Esophagus squamous epithelium (tissue), 5 donors: Measurements from ENCODE around the gene OPCML. TPM values are rescaled to one million over a fixed set of nuclear protein-coding genes. Genes with fewer than 3 reads are reported as not detected.

Experiments
- DNase-seq: peaks from one replicate; lab custom pipeline; 2025; lab: John Stamatoyannopoulos, UW
- H3K27ac ChIP-seq, 4 donors: fragments of 200-600 bp; sonication (generic); one replicate each; pipeline ENCODE4 v1.5.1; 2016 to 2019; ENCODE audit warnings: mild to moderate bottlenecking in 1 of 4
- H3K27me3 ChIP-seq, 4 donors: fragments of 200-600 bp; sonication (generic); 1 replicate in 3 of 4; 2 replicates in 1 of 4; pipeline versions ENCODE4 v1.5.1 to v1.6.0; 2017 to 2021; ENCODE audit warnings: antibody characterized with exemption in 1 of 4
- H3K36me3 ChIP-seq, 3 donors: fragments of 200-600 bp; sonication (generic); one replicate each; pipeline ENCODE4 v1.5.1; 2016 to 2019
- H3K4me1 ChIP-seq, 3 donors: fragments of 200-600 bp; sonication (generic); one replicate each; pipeline ENCODE4 v1.5.1; 2017 to 2019
- H3K4me3 ChIP-seq, 4 donors: fragments of 200-600 bp; sonication (generic); 1 replicate in 3 of 4; 2 replicates in 1 of 4; pipeline ENCODE4 v1.5.1; 2016 to 2019; ENCODE audit warnings: mild to moderate bottlenecking in 2 of 4, moderate library complexity in 1 of 4
- H3K9me3 ChIP-seq, 3 donors: fragments of 200-600 bp; sonication (generic); one replicate each; pipeline ENCODE4 v1.5.1; 2016 to 2019
- CTCF ChIP-seq, 6 experiments: fragments of 450-650 bp in 4 of 6; fragments of 200-600 bp in 2 of 6; sonication (generic) in 2 of 6; IDR thresholded peaks; one replicate each; pipeline ENCODE4 v1.5.1; 2016 to 2019; ENCODE audit warnings: antibody characterized with exemption in 6 of 6, mild to moderate bottlenecking in 4 of 6, moderate library complexity in 4 of 6
- POLR2A ChIP-seq, 4 donors: fragments of 450-650 bp; IDR thresholded peaks; one replicate each; pipeline ENCODE4 v1.6.1; 2017; ENCODE audit warnings: antibody characterized with exemption in 4 of 4, mild to moderate bottlenecking in 4 of 4, moderate library complexity in 3 of 4
- WGBS, 2 donors: methylation state at CpG; one replicate each; pipeline ENCODE4 v1.1.5; 2018; 5-methylcytosine and 5-hydroxymethylcytosine counted together
- intact Hi-C: fragments of 100-400 bp; cut with DNase I; formaldehyde crosslinking; loops from one replicate; pipeline ENCODE4 v1.15.0; 2022
- total RNA-seq, 4 donors: library from RNA; depleted of rRNA; stranded (reverse); fragments of >200 nt; gene quantifications; one replicate each; pipeline ENCODE4 v1.1.0, GENCODE V29; 2016
- donor health status: DM: yes; HTN: yes; CAD: no.

The OPCML gene
- total RNA-seq, 4 donors from 2014 or later: under 0.01 TPM; not detected in 3

DNA sequence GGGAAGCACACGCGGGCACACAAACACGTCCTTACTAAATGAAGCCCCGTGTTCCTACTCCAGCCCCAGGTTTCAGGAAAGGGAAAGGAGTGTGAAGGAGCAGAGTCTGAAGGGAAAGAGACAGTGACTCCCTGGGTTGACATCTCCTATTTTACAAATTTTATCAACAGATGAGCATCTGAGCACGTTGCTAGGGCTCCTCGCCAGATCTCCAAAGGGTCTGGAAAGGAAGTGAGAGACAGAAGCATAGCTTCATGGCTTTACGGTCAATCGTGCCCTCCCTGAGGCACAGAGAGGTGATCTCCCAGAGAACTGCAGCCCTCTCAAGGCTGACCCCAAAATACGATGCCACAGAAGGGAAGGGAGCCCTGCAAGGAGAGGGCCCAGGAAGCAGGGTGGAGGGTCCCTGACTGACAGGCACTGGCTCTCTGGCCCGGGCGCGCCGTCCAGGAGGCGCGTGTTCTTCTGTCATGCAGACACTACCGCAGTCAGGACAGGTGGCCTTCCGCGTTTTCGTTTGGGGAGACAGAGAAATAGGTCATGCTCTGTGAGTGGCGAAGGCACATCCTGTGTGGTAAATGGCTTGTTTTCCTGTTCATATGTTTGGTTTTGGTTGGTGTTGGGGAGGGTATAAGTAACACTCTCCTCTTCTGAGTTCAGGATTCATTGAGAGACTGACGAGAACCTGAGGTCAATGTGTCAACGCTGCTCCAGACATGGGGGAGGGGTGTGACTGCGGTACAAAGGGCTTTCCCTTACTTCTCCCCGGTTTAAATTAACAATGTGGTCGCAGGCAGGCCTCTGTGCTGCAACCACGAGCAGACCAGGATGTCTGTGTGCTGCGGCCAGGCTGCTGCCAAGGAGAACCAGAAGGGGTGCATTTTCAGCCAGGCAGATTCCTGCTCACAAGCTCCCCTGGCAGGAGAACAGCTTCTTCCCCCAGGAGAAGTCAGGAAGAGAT, 813.3 kb downstream of the OPCML start:
- H3K9me3 ChIP-seq: no peaks in the 10 kb centered on the region
- no peaks in the 10 kb centered on the region for H3K4me1 ChIP-seq
- H3K36me3 ChIP-seq: no peaks in the 10 kb centered on the region
- DNase-seq: no peak
- no peak overlapping the region for H3K4me3 ChIP-seq
- intact Hi-C loops: no loop called here
- H3K27me3 ChIP-seq: no peaks in the 10 kb centered on the region
- WGBS, 2 donors: 67 to 73% methylated on average over 20 to 23 of the region's 27 CpGs
- H3K27ac ChIP-seq: no peak overlapping the region
- TF ChIP-seq CTCF (IDR thresholded peaks at IDR 0.05) (no peak), POLR2A (IDR thresholded peaks at IDR 0.05) (no peak)

DNA sequence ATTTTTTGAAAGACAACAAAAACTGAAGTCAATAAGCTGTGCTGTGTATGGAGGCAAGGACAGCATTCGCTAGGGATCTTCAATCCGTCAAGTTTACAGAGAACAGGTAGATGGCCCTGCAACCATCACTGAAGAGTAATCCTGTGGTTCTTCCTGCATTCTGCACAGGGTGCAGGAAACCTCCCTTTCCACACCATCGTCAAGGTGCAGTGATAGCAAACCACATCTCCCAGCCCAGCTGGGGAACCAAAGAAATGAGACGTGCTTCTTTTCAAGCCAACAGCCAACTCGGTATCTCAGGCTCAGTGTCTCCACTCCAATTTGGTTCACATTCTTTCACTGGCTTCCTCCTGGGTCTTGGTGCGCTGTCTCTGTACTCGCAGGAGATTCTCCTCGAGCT, 814.5 kb downstream of the OPCML start:
- DNase-seq: no peak
- H3K36me3 ChIP-seq: no peaks in the 10 kb centered on the region
- no peaks in the 10 kb centered on the region for H3K4me1 ChIP-seq
- no peaks in the 10 kb centered on the region for H3K27me3 ChIP-seq
- no peak overlapping the region for H3K4me3 ChIP-seq
- no peak overlapping the region for H3K27ac ChIP-seq
- H3K9me3 ChIP-seq: no peaks in the 10 kb centered on the region
- intact Hi-C loops: no loop called here
- 72 to 75% methylated on average over 7 to 8 of the region's 8 CpGs for WGBS, 2 donors
- TF ChIP-seq CTCF (IDR thresholded peaks at IDR 0.05) (no peak), POLR2A (IDR thresholded peaks at IDR 0.05) (no peak)

- Histone ChIP-seq H3K4me1 (no peaks in the 10 kb centered on the region), H3K27ac (no peak overlapping the region), H3K27me3 (no peaks in the 10 kb centered on the region), H3K36me3 (no peaks in the 10 kb centered on the region), H3K9me3 (no peaks in the 10 kb centered on the region), H3K4me3 (no peak overlapping the region)
- no peak for TF ChIP-seq POLR2A (IDR thresholded peaks at IDR 0.05)
- TF ChIP-seq CTCF (IDR thresholded peaks at IDR 0.05): no peak
- intact Hi-C loops: no loop called here
- no peak for DNase-seq
- 72 to 81% methylated on average over 2 of the region's 2 CpGs for WGBS, 2 donors
These were observed 816.3 kb downstream of the OPCML start for GRCh38 chr11:132716037-132716436.

GRCh38 chr11:132714859-132715440, 817.4 kb downstream of the OPCML start:
- Histone ChIP-seq H3K36me3 (no peaks in the 10 kb centered on the region), H3K4me1 (no peaks in the 10 kb centered on the region), H3K27me3 (no peaks in the 10 kb centered on the region), H3K9me3 (no peaks in the 10 kb centered on the region), H3K4me3 (no peak overlapping the region), H3K27ac (no peak overlapping the region)
- TF ChIP-seq CTCF (IDR thresholded peaks at IDR 0.05): no peak
- no peak for TF ChIP-seq POLR2A (IDR thresholded peaks at IDR 0.05)
- DNase-seq: no peak
- intact Hi-C loops: no loop called here
- 60 to 69% methylated on average over 4 of the region's 4 CpGs for WGBS, 2 donors

DNA sequence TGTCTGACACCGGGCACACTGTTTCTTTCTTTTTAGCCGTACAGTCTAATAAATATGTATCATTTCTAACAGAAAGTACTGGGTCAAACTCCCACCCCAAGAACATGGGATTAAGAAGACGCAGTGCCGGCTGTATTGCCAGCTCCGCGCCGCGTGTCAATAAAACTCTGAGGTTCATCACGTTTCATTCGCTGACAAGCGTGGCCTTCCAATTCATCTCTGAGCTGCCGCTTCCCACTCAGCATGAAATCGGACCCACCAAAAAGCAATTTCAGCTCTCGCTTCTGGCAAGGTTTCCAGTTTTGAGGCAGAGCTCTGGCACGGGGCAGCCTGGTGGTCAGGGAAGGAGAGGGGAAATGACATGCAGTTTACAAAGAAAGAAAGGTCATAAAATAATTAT, 819.8 kb downstream of the OPCML start:
- H3K27me3 ChIP-seq: no peaks in the 10 kb centered on the region
- no peak for DNase-seq
- H3K9me3 ChIP-seq: no peaks in the 10 kb centered on the region
- no peak overlapping the region for H3K27ac ChIP-seq
- no peak for TF ChIP-seq POLR2A (IDR thresholded peaks at IDR 0.05)
- TF ChIP-seq CTCF (IDR thresholded peaks at IDR 0.05): no peak
- no peaks in the 10 kb centered on the region for H3K36me3 ChIP-seq
- H3K4me1 ChIP-seq: no peaks in the 10 kb centered on the region
- no peak overlapping the region for H3K4me3 ChIP-seq
- WGBS, 2 donors: 74 to 86% methylated on average over 14 to 15 of the region's 15 CpGs
- intact Hi-C loops: no loop called here
